Naive thymus-derived CD4-positive, alpha-beta T cell (primary cell): ENCODE measurements around the gene BGN. TPM values are rescaled to one million over a fixed set of nuclear protein-coding genes. Genes with fewer than 3 reads are reported as not detected.

Experiments used
- ATAC-seq: fragments of 150-1000 bp; cut with Tn5 transposase; 2 replicates; pipeline ENCODE4 v1.10.0; 2021; ENCODE audit warnings: mild to moderate bottlenecking, moderate library complexity
- CTCF ChIA-PET: fragments of 350-600 bp; sonication (Branson Sonifier 250); formaldehyde crosslinking; loops from one replicate; lab custom pipeline; 2021; ENCODE audit warnings: antibody characterized with exemption; lab: Charles Lee
- POLR2A ChIA-PET: fragments of 350-600 bp; sonication (Branson Sonifier 250); formaldehyde crosslinking; loops from one replicate; lab custom pipeline; 2021; ENCODE audit warnings: antibody characterized with exemption, inconsistent platforms; lab: Charles Lee
- DNase-seq, 9 donors: peaks; one replicate each; pipeline versions ENCODE4 v3.0.0 to v3.0.0-alpha.2; 2020 to 2022; ENCODE audit warnings: mixed read lengths in 1 of 9
- H3K27ac ChIP-seq: one replicate; pipeline ENCODE4 v1.7.0; 2013; ENCODE audit warnings: mild to moderate bottlenecking, low read depth, low read length, moderate library complexity
- H3K27me3 ChIP-seq, 2 donors: one replicate each; pipeline ENCODE4 v1.7.0; 2013; ENCODE audit warnings: low read length in 2 of 2, mild to moderate bottlenecking in 2 of 2, moderate library complexity in 2 of 2; ENCODE audit not compliant: control insufficient read depth in 2 of 2, insufficient read depth in 2 of 2
- H3K36me3 ChIP-seq, 3 experiments: 1 replicate in 2 of 3; 2 replicates in 1 of 3; pipeline ENCODE4 v1.7.0; 2013; ENCODE audit warnings: low read length in 3 of 3, mild to moderate bottlenecking in 3 of 3, moderate library complexity in 1 of 3; ENCODE audit not compliant: insufficient read depth in 3 of 3, control insufficient read depth in 2 of 3
- H3K4me1 ChIP-seq, 2 donors: one replicate each; pipeline ENCODE4 v1.7.0; 2013; ENCODE audit warnings: low read length in 2 of 2, mild to moderate bottlenecking in 2 of 2, moderate library complexity in 1 of 2; ENCODE audit not compliant: control insufficient read depth in 2 of 2, insufficient read depth in 2 of 2
- H3K4me3 ChIP-seq: 2 replicates; pipeline ENCODE4 v1.7.0; 2013; ENCODE audit warnings: mild to moderate bottlenecking, low read length
- H3K9me3 ChIP-seq, 3 experiments: 1 replicate in 2 of 3; 2 replicates in 1 of 3; pipeline ENCODE4 v1.7.0; 2013; ENCODE audit warnings: low read length in 3 of 3; ENCODE audit not compliant: control insufficient read depth in 2 of 3
- H3K27ac Mint-ChIP-seq, 9 donors: one replicate each; pipeline ENCODE4 v1.8.0; 2020 to 2022; ENCODE audit warnings: mixed read lengths in 9 of 9, mild to moderate bottlenecking in 8 of 9, moderate library complexity in 5 of 9, inconsistent platforms in 2 of 9
- H3K27me3 Mint-ChIP-seq, 5 donors: one replicate each; pipeline ENCODE4 v1.8.0; 2021 to 2022; ENCODE audit warnings: mixed read lengths in 5 of 5, mild to moderate bottlenecking in 1 of 5
- H3K36me3 Mint-ChIP-seq, 5 donors: one replicate each; pipeline ENCODE4 v1.8.0; 2020 to 2022; ENCODE audit warnings: mixed read lengths in 5 of 5, mild to moderate bottlenecking in 3 of 5, inconsistent platforms in 1 of 5
- H3K4me1 Mint-ChIP-seq, 7 donors: one replicate each; pipeline ENCODE4 v1.8.0; 2020 to 2022; ENCODE audit warnings: mixed read lengths in 7 of 7, mild to moderate bottlenecking in 3 of 7, inconsistent platforms in 1 of 7
- H3K4me3 Mint-ChIP-seq, 10 donors: one replicate each; pipeline ENCODE4 v1.8.0; 2020 to 2022; ENCODE audit warnings: mild to moderate bottlenecking in 10 of 10, mixed read lengths in 10 of 10, moderate library complexity in 6 of 10, inconsistent platforms in 2 of 10
- H3K9me3 Mint-ChIP-seq, 11 donors: one replicate each; pipeline ENCODE4 v1.8.0; 2020 to 2022; ENCODE audit warnings: mixed read lengths in 11 of 11, mild to moderate bottlenecking in 4 of 11, inconsistent platforms in 1 of 11, moderate library complexity in 1 of 11
- intact Hi-C, 2 donors: fragments of 100-400 bp; cut with micrococcal nuclease; formaldehyde crosslinking; loops; one replicate each; pipeline ENCODE4 v1.15.1; 2023
- polyA plus RNA-seq, 2 donors: library from polyadenylated mRNA; unstranded; fragments of 300-500 nt; fragmentation: Illumina TruSeq; gene quantifications; one replicate each; pipeline ENCODE4 v1.2.3, GENCODE V29; 2021
- total RNA-seq, 6 experiments: library from RNA in 5 of 6; stranded (reverse) in 5 of 6; gene quantifications; 1 replicate in 5 of 6; 2 replicates in 1 of 6; pipeline ENCODE4 v1.2.3 and lab custom pipeline; 2021 to 2026

BGN gene
- total and polyA plus RNA-seq, 7 experiments from 2014 or later = not detected

- Mint-ChIP-seq H3K9me3 (no peaks in the 10 kb centered on the region), H3K4me1 (peaks cover 0 to 2% (median 0%) of the 10 kb centered on the region in 7 donors), H3K4me3 (no peak overlapping the region), H3K27ac (no peak overlapping the region), H3K27me3 (peaks cover 0 to 3% (median 0%) of the 10 kb centered on the region in 5 donors), H3K36me3 (no peaks in the 10 kb centered on the region)
- ChIA-PET POLR2A (no interaction called here), CTCF (interaction anchor here (0.7 to 1.9 kb wide), 5 partner anchors 59 to 506 kb away, joined by 3 to 22 read pairs (median 3); no protein-coding TSS in a partner anchor)
- intact Hi-C loops = loop anchor here in 1 of 2 donors (5.0 kb wide), 1 partner anchor 109 kb away; the partner anchor contains the start of gene DUSP9
- no peaks in the 10 kb centered on the region for H3K27me3 ChIP-seq
- H3K4me3 ChIP-seq = no peak overlapping the region
- DNase-seq = no peak
- no peaks in the 10 kb centered on the region for H3K4me1 ChIP-seq
- no peak for ATAC-seq
- H3K36me3 ChIP-seq = no peaks in the 10 kb centered on the region
- no peaks in the 10 kb centered on the region for H3K9me3 ChIP-seq
- no peak overlapping the region for H3K27ac ChIP-seq
Observed at GRCh38 chrX:153538424-153538823, 43.6 kb downstream of the BGN start.

GRCh38 chrX:153539171-153539978, 44.6 kb downstream of the BGN start:
- Mint-ChIP-seq H3K36me3 (no peaks in the 10 kb centered on the region), H3K4me1 (peaks cover 0 to 2% (median 0%) of the 10 kb centered on the region in 7 donors), H3K27me3 (peaks cover 0 to 3% (median 0%) of the 10 kb centered on the region in 5 donors), H3K27ac (no peak overlapping the region), H3K9me3 (no peaks in the 10 kb centered on the region), H3K4me3 (no peak overlapping the region)
- Histone ChIP-seq H3K4me3 (no peak overlapping the region), H3K4me1 (no peaks in the 10 kb centered on the region), H3K9me3 (no peaks in the 10 kb centered on the region), H3K36me3 (no peaks in the 10 kb centered on the region), H3K27ac (no peak overlapping the region), H3K27me3 (no peaks in the 10 kb centered on the region)
- ATAC-seq (peak; percentile 90), DNase-seq (peak; percentile 26 to 70 (median 45))
- intact Hi-C loops = loop anchor here (1.0 to 5.0 kb wide), 3 partner anchors 108 to 129 kb away; partner anchors contain the start of gene DUSP9 (in 1 of the 2)
- ChIA-PET POLR2A (interaction anchor here (0.8 kb wide), 1 partner anchor 128 kb away, joined by 3 read pairs; no protein-coding TSS in a partner anchor), CTCF (interaction anchor here (0.8 to 1.9 kb wide), 11 partner anchors 14 to 588 kb away, joined by 3 to 22 read pairs (median 3); no protein-coding TSS in a partner anchor)

- CTCF ChIA-PET = interaction anchor here (0.8 to 1.9 kb wide), 9 partner anchors 14 to 588 kb away, joined by 3 to 22 read pairs (median 3); no protein-coding TSS in a partner anchor
- peaks cover 0 to 2% (median 0%) of the 10 kb centered on the region in 7 donors for H3K4me1 Mint-ChIP-seq
Observed at GRCh38 chrX:153539979-153540358, 45.2 kb downstream of the BGN start.

GRCh38 chrX:153544727-153545126, 49.9 kb downstream of the BGN start:
- H3K36me3 ChIP-seq = no peaks in the 10 kb centered on the region
- no peak for ATAC-seq
- no peak overlapping the region for H3K4me3 ChIP-seq
- CTCF ChIA-PET = no interaction called here
- Mint-ChIP-seq H3K4me1 (no peaks in the 10 kb centered on the region), H3K27ac (no peak overlapping the region), H3K9me3 (peaks cover 0 to 1% (median 0%) of the 10 kb centered on the region in 11 donors), H3K27me3 (peaks cover 0 to 3% (median 0%) of the 10 kb centered on the region in 5 donors), H3K4me3 (no peak overlapping the region), H3K36me3 (no peaks in the 10 kb centered on the region)
- POLR2A ChIA-PET = no interaction called here
- no peaks in the 10 kb centered on the region for H3K9me3 ChIP-seq
- no peak for DNase-seq
- no peak overlapping the region for H3K27ac ChIP-seq
- H3K27me3 ChIP-seq = no peaks in the 10 kb centered on the region
- H3K4me1 ChIP-seq = no peaks in the 10 kb centered on the region
- intact Hi-C loops = no loop called here

More at GRCh38 chrX:153539979-153540358, 45.2 kb downstream of the BGN start:
- Mint-ChIP-seq H3K27me3 (peaks cover 0 to 3% (median 0%) of the 10 kb centered on the region in 5 donors), H3K9me3 (no peaks in the 10 kb centered on the region), H3K4me3 (no peak overlapping the region), H3K27ac (no peak overlapping the region), H3K36me3 (no peaks in the 10 kb centered on the region)
- intact Hi-C loops = loop anchor here (1.0 to 5.0 kb wide), 3 partner anchors 107 to 128 kb away; partner anchors contain the start of gene DUSP9 (in 1 of the 2)
- H3K27ac ChIP-seq = no peak overlapping the region
- H3K4me1 ChIP-seq = no peaks in the 10 kb centered on the region
- no peaks in the 10 kb centered on the region for H3K36me3 ChIP-seq
- ATAC-seq (no peak), DNase-seq (no peak)
- no peak overlapping the region for H3K4me3 ChIP-seq
- no peaks in the 10 kb centered on the region for H3K27me3 ChIP-seq
- POLR2A ChIA-PET = no interaction called here
- H3K9me3 ChIP-seq = no peaks in the 10 kb centered on the region

GRCh38 chrX:153546386-153546785, 51.6 kb downstream of the BGN start:
- H3K27me3 Mint-ChIP-seq = no peaks in the 10 kb centered on the region

GRCh38 chrX:153547195-153547594, 52.4 kb downstream of the BGN start:
- no peak overlapping the region for H3K4me3 Mint-ChIP-seq
- no peaks in the 10 kb centered on the region for H3K27me3 ChIP-seq
- H3K9me3 Mint-ChIP-seq = peaks cover 0 to 1% (median 0%) of the 10 kb centered on the region in 11 donors
- CTCF ChIA-PET = no interaction called here
- H3K36me3 ChIP-seq = no peaks in the 10 kb centered on the region
- H3K27ac ChIP-seq = no peak overlapping the region
- no peak overlapping the region for H3K4me3 ChIP-seq
- ATAC-seq (no peak), DNase-seq (no peak)
- H3K27ac Mint-ChIP-seq = no peak overlapping the region
- POLR2A ChIA-PET = no interaction called here
- intact Hi-C loops = no loop called here
- no peaks in the 10 kb centered on the region for H3K4me1 ChIP-seq
- no peaks in the 10 kb centered on the region for H3K4me1 Mint-ChIP-seq
- H3K36me3 Mint-ChIP-seq = no peaks in the 10 kb centered on the region
- H3K27me3 Mint-ChIP-seq = no peaks in the 10 kb centered on the region
- no peaks in the 10 kb centered on the region for H3K9me3 ChIP-seq

More at GRCh38 chrX:153546386-153546785, 51.6 kb downstream of the BGN start:
- Mint-ChIP-seq H3K36me3 (no peaks in the 10 kb centered on the region), H3K27ac (no peak overlapping the region), H3K9me3 (peaks cover 0 to 1% (median 0%) of the 10 kb centered on the region in 11 donors), H3K4me1 (no peaks in the 10 kb centered on the region), H3K4me3 (no peak overlapping the region)
- DNase-seq (no peak), ATAC-seq (no peak)
- Histone ChIP-seq H3K9me3 (no peaks in the 10 kb centered on the region), H3K36me3 (no peaks in the 10 kb centered on the region), H3K27ac (no peak overlapping the region), H3K4me3 (no peak overlapping the region), H3K4me1 (no peaks in the 10 kb centered on the region), H3K27me3 (no peaks in the 10 kb centered on the region)
- intact Hi-C loops = no loop called here
- ChIA-PET POLR2A (no interaction called here), CTCF (no interaction called here)
